Liver (tissue), 3 donors: Measurements from ENCODE around the gene BIRC7.

ENCODE experiments used
- FOXA1 ChIP-seq: IDR thresholded peaks from 2 replicates; pipeline ENCODE4 v1.6.1; 2016; ENCODE audit warnings: antibody characterized with exemption
- TAF1 ChIP-seq: conservative IDR thresholded peaks from 2 replicates; pipeline ENCODE4 v1.6.1; 2016; ENCODE audit warnings: antibody characterized with exemption, mild to moderate bottlenecking
- TF ChIP-seq, protein P1 (sequence below): fragments of 150-350 bp; IDR thresholded peaks from 2 replicates; pipeline ENCODE4 v1.5.1; 2017; ENCODE audit warnings: improper control_type of control experiment, low read depth, low read length; ENCODE audit not compliant: missing input control
- TF ChIP-seq, protein P2 (sequence below): IDR thresholded peaks from 2 replicates; pipeline ENCODE4 v1.6.1; 2016; ENCODE audit warnings: antibody characterized with exemption
- donor health status: healthy.
- donor health status: healthy.

DNA sequence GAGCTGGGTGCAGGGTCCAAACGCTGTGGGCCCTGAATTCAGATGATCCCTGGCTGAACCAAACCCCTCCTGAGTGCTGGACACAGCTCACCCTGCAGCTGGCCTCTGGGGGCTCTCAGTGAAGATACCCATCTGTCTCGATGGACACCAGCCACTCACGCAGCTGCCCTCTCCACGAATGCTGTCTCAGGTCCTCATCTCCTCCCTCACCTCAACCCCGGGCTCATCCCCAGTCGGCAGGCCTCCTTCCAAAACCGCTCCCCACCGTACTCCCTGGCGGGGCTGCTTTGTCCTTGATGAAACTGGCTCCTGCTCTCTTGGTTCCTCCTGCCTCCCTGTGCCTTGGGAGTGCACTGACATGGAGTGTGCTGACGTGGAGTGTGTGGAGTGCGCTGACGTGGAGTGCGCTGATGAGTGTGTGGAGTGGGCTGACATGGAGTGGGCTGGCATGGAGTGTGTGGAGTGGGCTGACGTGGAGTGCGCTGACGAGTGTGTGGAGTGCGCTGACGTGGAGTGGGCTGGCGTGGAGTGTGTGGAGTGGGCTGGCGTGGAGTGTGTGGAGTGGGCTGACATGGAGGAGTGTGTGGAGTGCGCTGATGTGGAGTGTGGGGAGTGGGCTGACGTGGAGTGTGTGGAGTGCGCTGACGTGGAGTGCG lies 15.7 kb upstream of the BIRC7 start:
- TF ChIP-seq, protein P1, sequence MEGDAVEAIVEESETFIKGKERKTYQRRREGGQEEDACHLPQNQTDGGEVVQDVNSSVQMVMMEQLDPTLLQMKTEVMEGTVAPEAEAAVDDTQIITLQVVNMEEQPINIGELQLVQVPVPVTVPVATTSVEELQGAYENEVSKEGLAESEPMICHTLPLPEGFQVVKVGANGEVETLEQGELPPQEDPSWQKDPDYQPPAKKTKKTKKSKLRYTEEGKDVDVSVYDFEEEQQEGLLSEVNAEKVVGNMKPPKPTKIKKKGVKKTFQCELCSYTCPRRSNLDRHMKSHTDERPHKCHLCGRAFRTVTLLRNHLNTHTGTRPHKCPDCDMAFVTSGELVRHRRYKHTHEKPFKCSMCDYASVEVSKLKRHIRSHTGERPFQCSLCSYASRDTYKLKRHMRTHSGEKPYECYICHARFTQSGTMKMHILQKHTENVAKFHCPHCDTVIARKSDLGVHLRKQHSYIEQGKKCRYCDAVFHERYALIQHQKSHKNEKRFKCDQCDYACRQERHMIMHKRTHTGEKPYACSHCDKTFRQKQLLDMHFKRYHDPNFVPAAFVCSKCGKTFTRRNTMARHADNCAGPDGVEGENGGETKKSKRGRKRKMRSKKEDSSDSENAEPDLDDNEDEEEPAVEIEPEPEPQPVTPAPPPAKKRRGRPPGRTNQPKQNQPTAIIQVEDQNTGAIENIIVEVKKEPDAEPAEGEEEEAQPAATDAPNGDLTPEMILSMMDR = no peak
- TF ChIP-seq TAF1 (no peak), FOXA1 (no peak)
- TF ChIP-seq, protein P2, sequence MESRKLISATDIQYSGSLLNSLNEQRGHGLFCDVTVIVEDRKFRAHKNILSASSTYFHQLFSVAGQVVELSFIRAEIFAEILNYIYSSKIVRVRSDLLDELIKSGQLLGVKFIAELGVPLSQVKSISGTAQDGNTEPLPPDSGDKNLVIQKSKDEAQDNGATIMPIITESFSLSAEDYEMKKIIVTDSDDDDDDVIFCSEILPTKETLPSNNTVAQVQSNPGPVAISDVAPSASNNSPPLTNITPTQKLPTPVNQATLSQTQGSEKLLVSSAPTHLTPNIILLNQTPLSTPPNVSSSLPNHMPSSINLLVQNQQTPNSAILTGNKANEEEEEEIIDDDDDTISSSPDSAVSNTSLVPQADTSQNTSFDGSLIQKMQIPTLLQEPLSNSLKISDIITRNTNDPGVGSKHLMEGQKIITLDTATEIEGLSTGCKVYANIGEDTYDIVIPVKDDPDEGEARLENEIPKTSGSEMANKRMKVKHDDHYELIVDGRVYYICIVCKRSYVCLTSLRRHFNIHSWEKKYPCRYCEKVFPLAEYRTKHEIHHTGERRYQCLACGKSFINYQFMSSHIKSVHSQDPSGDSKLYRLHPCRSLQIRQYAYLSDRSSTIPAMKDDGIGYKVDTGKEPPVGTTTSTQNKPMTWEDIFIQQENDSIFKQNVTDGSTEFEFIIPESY = no peak
